GM18858 (cell line): Measurements from ENCODE around the gene IER5L.
"Not testable (repeated sequence)": the region's sequence is repeated elsewhere in the genome, so short reads cannot be mapped to it uniquely, and the experiment has no call there.

ENCODE experiments used
- ATAC-seq: cut with Tn5 transposase; IDR thresholded peaks from one replicate; pipeline ENCODE4 v1.9.1; 2021; ENCODE audit not compliant: unreplicated experiment

IER5L gene

DNA sequence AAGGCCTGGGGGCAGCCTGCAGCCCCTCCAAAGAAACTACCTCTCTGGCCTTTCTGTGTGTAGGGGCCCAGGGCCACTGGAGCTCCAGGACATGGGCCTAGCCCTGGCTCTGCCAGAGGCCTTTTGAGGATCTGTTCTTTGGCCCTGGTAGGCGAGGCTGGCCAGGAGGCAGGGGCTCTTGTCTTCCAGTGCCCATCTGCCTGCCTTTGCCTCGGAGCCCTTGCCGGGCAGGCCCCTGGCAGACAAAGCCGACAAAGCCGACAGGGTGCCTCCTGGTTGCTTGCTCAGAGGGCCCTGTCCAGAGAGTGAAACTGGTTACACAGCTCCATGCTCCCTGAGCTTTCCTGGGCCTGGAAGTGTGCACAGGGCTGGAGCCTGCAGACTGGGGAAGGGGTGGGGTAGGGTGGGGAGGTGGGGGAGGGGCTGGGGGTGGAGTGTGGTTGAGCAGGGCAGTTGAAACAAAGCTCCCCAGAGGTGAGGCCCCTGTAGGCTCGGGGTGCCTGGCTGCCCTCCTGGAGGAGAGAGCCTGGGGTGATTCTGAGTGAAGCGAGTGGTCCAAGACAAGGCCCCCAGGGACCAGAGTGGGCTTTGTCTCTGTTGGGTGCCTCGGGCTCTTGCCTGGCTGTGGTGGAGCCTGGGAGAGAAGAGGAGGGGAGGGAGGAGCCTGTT lies 37.5 kb downstream of the IER5L start:
- peak; percentile 16 for ATAC-seq

DNA sequence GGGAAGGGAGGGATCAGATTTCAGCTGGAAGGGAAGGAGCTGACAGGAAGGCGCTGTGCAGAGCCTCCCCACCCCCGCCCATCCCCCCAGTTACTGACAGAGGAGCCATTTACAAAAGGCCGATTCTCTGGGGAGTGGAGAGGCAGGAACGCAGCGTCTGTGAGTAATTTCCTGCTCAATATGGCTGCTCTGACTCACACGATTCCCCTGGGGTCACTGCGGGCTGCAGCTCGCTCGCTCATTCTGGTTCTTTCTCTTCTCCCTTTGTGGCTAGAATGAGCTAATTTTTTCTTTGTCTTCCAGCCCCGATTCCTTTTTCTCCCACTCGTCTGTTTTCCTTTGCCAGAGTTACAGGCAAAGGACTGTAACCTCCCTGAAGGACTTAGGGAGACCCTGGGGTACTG lies 38.1 kb downstream of the IER5L start:
- peak; percentile 61 for ATAC-seq

DNA sequence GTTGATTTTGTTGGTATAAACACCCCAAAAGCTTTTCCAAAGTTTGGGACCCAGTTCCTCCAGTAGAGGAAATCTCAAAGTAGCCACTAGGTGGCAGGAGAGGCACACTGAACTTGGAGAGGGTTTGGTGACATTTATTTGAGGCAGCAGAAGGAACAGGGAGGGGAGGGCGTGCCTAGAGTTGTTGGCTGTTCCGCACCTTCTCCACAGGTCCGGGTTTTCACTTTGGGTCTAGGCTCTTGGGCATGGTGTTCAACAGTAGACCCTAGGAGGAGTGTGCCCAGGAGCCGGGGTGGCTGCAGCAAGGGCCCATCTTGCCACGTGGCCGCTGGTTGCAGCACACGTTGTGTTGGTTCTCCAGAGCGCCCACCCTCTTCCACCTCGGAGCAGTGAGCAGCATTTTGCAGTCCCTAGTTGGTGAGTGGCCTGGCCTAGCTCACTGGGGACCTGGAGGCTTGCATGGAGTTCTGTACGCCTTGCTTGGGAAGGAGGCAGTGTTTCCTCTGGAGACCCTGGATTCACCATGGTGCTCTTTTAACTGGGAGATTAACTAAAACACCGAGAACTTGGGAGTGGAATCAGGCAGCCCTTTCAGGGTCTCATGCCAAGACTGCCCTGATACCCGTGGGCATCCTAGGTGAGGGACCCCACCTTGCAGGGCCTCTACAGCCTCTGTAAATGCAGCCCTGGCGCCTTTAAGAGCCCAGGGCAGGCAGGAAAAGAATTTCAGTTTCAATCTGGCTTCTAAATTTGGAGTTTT lies 38.6 kb downstream of the IER5L start:
- no peak for ATAC-seq

- no peak for ATAC-seq
These were observed 39.4 kb downstream of the IER5L start for GRCh38 chr9:129138476-129139232.

GRCh38 chr9:129138144-129138462 lies 40.0 kb downstream of the IER5L start:
- ATAC-seq, result no peak

DNA sequence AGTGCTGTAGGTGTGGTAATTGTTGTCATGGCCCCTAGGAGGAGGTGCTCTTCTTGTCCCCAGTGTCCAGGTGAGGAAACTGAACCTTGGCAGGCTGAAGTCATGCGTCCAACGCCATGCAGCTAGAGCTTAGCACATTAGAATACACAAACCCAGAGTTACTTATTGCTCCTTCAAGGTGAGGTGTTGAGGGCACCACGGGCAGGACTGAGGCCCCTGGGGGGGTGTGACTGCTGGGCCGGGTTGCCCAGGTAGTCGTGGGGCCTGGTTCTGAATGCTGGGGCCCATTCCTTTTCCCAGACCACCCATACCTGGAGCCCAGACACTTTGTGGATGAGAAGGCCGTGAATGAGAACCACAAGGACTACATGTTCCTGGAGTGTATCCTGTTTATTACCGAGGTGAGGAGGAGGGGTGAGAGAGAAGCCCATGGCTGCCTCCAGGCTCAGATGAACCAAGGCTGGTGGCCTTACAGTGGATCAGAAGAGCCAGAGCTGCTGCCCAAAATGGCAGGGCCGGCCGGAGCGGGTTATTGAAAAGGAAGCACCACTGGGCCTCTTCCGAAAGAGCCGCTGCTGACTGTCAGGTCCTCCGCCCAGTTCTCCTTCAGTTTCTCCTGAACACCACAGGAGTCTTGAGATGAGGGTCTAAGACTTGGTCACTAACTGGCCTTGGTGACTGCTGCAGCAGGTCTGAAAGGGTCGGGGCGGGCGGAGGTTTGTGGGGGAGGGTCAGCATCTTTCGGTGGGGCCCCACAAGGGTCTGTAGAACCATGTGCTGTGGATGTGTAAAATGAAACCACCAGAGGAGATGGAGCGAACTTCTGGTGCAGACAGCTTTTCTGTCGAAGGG lies 40.5 kb downstream of the IER5L start:
- ATAC-seq, result no peak

GRCh38 chr9:129136446-129137035 lies 41.5 kb downstream of the IER5L start:
- ATAC-seq, result no peak

DNA sequence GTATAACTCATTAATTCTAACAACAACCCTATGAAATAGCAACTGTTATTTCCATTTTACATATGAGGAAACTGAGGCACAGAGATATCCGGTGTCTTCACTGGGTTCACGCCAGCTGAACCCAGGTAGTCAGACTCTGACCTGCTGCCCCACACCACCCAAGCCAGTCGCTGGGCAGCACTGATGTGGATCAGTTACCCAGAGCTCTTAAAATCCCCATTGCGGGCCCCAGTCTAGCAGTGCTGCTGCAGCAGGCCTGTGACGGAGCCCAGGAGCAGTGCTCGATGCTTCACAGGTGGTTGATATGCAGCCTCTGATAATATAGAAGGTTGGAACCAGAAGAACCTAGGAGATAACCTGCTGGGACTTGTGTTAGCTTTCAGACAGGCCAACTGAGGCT lies 42.6 kb downstream of the IER5L start:
- ATAC-seq, result no peak

GRCh38 chr9:129133082-129133481 lies 45.0 kb downstream of the IER5L start:
- no peak for ATAC-seq

DNA sequence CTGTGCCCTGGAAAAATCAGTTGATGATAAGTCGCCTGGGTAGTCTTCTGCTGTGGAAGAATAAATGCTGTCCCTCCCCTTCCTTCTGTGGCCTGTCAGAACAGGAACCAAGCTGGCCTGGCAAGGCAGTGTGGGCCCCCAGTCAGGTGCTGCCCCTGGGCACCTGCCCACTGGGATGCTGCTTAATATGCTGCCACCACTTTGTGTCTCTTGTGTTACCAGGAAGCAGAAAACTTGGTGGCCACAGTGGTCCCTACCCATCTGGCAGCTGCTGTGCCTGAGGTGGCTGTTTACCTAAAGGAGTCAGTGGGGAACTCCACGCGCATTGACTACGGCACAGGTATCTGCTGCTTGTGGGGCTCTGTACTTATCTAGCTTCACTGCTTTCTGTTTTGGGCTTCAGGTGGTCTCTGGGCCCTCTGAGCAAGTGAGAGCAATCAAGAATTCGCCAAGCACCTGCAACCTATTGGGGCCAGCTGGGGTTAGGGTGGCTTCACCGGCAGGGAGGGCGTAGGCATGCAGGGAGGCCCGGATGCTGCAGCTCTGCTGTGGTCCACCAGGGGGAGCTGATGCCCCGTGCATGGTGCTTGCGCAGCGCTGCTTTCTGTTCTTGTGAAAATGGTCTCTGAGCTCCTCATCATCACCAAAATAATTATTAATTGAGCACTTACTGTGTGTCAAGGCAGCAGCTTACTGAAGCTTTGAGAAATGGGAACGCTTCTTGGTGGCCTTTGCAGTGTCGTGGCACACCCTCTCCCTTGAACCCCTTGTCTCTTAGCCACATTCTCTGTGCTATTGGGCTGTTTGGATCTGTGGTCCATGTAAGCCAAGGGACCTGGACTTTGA lies 46.5 kb downstream of the IER5L start:
- ATAC-seq, result no peak

GRCh38 chr9:129130791-129131190 lies 47.3 kb downstream of the IER5L start:
- no peak for ATAC-seq

- ATAC-seq, result not testable (repeated sequence)
These were observed 47.8 kb downstream of the IER5L start for GRCh38 chr9:129130271-129130670.

DNA sequence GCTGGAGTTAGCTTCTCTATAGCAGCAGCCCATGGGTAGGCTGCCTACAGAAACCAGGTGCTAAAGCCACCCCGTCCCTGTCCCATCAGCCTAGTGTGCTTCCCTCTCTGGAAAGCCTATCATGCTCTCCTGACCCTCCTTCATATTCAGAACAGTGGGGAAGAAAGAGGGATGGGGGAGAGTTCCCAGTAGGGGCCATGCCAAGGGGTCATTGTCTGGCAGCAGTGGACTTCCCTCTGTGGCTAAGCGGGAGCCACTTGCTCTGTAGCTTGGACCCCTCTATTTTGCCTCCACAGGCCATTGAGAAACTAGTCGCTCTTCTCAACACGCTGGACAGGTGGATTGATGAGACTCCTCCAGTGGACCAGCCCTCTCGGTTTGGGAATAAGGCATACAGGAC lies 49.4 kb downstream of the IER5L start:
- ATAC-seq, result no peak

DNA sequence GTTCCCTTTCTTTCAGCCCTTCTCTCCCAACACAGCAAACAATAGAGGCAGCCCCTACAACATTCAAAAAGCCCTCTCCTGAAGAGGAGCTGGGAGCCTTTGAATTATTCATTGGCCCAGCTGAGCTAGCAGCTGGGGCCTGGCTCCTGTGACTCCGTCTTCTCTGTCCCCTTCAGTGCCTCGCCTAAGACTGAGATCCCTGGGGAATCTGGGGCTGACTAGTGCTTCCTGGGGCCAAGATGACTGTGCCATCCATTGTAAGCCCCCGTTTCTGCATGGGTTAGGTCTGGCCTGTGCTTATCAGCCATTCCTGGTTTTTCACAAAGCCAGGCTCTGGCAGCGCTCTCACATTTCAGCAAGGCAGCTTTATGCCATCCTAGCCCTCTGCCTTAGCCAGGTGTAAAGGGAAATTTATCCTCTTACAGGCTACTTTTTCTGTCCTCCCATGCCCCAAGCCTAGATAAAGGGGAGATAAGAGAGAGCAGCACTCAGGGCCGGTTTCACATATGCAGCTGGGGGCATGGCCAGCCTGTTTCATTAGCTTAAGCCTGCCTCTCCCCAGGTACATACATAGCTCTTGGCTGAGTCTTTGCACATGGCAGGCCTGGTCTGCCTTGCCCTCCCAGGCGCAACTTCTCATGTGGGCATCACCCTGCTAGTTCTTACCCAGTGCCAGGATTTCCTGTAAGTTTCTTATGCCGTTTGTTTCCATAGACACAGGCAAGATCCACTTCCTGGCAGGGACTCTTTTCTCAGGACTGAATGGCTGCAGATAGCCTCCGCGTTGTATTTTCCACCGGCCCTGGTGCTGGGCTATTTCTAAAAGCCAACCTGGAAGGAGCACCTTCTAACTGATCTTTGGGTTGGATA lies 51.1 kb downstream of the IER5L start:
- no peak for ATAC-seq
